A549 (cell line): ENCODE results near the gene COPE.

Source experiments
- CBX8 ChIP-seq: fragments of 200-600 bp; sonication (generic); IDR thresholded peaks from 2 replicates; pipeline ENCODE4 v1.6.1; 2016
- CEBPB ChIP-seq, 2 experiments: fragments of >200 bp in 1 of 2; sonication (Bioruptor Twin) in 1 of 2; formaldehyde crosslinking in 1 of 2; IDR thresholded peaks; 2 replicates each; pipeline ENCODE4 v1.6.1; 2012 to 2016
- EP300 ChIP-seq, 2 experiments: fragments of >200 bp; sonication (Bioruptor Twin); formaldehyde crosslinking; IDR thresholded peaks; 2 replicates in 1 of 2; 3 replicates in 1 of 2; pipeline ENCODE4 v1.6.1; 2016 to 2017
- ESRRA ChIP-seq: fragments of 150-350 bp; IDR thresholded peaks from 2 replicates; pipeline ENCODE4 v1.6.1; 2014; ENCODE audit warnings: mild to moderate bottlenecking, low read length, borderline replicate concordance
- FOSL2 ChIP-seq, 2 experiments: fragments of 450-650 bp in 1 of 2; fragments of >200 bp in 1 of 2; sonication (Bioruptor Twin) in 1 of 2; formaldehyde crosslinking; IDR thresholded peaks; 2 replicates each; pipeline versions ENCODE4 v1.5.0 to v1.6.1; 2016 to 2020; ENCODE audit warnings: mild to moderate bottlenecking in 1 of 2, moderate library complexity in 1 of 2
- HDAC2 ChIP-seq: fragments of 200-600 bp; sonication (generic); IDR thresholded peaks from 2 replicates; pipeline ENCODE4 v1.6.1; 2016
- JUNB ChIP-seq: fragments of >200 bp; sonication (Bioruptor Twin); formaldehyde crosslinking; IDR thresholded peaks from 2 replicates; pipeline ENCODE4 v1.6.1; 2016
- MAZ ChIP-seq: fragments of 150-350 bp; IDR thresholded peaks from 2 replicates; pipeline ENCODE4 v1.6.1; 2014; ENCODE audit warnings: antibody characterized with exemption, low read depth, low read length, borderline replicate concordance
- POLR2A ChIP-seq: IDR thresholded peaks from 2 replicates; pipeline ENCODE4 v1.6.1; 2012; ENCODE audit warnings: mild to moderate bottlenecking, low read length
- RFX5 ChIP-seq: fragments of 450-650 bp; IDR thresholded peaks from 2 replicates; pipeline ENCODE4 v1.7.1; 2014; ENCODE audit warnings: antibody characterized with exemption, mild to moderate bottlenecking, moderate library complexity
- TF ChIP-seq, protein P1 (sequence below): fragments of 200-600 bp; sonication (generic); IDR thresholded peaks from 2 replicates; pipeline ENCODE4 v1.6.1; 2016; ENCODE audit warnings: antibody characterized with exemption, mild to moderate bottlenecking, moderate library complexity
- TF ChIP-seq, protein P2 (sequence below): IDR thresholded peaks from 2 replicates; pipeline ENCODE4 v1.6.1; 2012
- TF ChIP-seq, protein P3 (sequence below): fragments of >200 bp; sonication (Bioruptor Twin); formaldehyde crosslinking; IDR thresholded peaks from 3 replicates; pipeline ENCODE4 v1.5.1; 2016
- TF ChIP-seq, protein P4 (sequence below): fragments of 450-650 bp; IDR thresholded peaks from 2 replicates; pipeline ENCODE4 v1.6.1; 2014; ENCODE audit warnings: antibody characterized with exemption

DNA sequence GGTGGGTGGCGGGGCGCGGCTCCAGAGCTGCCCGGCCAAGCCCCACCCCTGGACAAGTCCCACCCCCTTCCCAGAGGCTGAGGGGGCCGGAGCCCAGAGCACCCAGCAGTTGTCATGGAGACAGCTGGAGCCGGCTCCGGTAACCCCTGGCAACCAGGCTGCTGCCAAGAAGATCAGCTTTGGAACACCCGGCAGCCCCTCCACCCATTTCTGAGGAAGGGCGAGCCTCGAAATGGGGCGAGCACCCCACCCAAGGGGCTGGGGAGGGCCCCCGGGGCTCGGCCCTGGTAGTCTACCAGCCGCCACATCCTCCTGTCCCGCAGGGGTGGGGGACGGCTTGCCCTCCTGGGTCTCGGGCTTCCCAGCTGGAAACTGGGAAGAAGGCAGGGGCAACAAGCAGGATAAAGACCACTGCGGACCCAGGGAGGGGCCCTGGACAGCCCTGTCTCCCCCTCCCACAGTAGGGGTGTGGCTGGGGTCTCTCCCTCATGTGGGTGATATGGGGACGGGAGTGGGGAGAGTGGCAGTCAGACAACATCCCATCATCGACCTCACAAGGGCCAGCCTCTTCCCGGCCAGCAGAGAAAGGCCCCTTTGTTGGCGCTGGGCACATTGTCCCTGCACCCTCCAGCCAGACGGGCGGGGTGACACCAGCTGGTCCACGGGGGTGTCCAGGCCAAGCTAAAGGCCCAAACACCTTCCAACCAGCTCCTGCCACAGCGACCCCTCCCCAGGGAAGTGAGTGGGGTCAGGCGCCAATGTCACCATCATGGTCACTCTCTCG, 24.7 kb downstream of the COPE start:
- TF ChIP-seq CEBPB (IDR thresholded peaks at IDR 0.05): no peak
- TF ChIP-seq MAZ: no peak
- TF ChIP-seq JUNB: no peak
- TF ChIP-seq POLR2A: no peak
- TF ChIP-seq, protein P1, sequence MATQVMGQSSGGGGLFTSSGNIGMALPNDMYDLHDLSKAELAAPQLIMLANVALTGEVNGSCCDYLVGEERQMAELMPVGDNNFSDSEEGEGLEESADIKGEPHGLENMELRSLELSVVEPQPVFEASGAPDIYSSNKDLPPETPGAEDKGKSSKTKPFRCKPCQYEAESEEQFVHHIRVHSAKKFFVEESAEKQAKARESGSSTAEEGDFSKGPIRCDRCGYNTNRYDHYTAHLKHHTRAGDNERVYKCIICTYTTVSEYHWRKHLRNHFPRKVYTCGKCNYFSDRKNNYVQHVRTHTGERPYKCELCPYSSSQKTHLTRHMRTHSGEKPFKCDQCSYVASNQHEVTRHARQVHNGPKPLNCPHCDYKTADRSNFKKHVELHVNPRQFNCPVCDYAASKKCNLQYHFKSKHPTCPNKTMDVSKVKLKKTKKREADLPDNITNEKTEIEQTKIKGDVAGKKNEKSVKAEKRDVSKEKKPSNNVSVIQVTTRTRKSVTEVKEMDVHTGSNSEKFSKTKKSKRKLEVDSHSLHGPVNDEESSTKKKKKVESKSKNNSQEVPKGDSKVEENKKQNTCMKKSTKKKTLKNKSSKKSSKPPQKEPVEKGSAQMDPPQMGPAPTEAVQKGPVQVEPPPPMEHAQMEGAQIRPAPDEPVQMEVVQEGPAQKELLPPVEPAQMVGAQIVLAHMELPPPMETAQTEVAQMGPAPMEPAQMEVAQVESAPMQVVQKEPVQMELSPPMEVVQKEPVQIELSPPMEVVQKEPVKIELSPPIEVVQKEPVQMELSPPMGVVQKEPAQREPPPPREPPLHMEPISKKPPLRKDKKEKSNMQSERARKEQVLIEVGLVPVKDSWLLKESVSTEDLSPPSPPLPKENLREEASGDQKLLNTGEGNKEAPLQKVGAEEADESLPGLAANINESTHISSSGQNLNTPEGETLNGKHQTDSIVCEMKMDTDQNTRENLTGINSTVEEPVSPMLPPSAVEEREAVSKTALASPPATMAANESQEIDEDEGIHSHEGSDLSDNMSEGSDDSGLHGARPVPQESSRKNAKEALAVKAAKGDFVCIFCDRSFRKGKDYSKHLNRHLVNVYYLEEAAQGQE: no peak
- TF ChIP-seq, protein P2, sequence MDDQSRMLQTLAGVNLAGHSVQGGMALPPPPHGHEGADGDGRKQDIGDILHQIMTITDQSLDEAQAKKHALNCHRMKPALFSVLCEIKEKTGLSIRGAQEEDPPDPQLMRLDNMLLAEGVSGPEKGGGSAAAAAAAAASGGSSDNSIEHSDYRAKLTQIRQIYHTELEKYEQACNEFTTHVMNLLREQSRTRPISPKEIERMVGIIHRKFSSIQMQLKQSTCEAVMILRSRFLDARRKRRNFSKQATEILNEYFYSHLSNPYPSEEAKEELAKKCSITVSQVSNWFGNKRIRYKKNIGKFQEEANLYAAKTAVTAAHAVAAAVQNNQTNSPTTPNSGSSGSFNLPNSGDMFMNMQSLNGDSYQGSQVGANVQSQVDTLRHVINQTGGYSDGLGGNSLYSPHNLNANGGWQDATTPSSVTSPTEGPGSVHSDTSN: no peak
- TF ChIP-seq, protein P3, sequence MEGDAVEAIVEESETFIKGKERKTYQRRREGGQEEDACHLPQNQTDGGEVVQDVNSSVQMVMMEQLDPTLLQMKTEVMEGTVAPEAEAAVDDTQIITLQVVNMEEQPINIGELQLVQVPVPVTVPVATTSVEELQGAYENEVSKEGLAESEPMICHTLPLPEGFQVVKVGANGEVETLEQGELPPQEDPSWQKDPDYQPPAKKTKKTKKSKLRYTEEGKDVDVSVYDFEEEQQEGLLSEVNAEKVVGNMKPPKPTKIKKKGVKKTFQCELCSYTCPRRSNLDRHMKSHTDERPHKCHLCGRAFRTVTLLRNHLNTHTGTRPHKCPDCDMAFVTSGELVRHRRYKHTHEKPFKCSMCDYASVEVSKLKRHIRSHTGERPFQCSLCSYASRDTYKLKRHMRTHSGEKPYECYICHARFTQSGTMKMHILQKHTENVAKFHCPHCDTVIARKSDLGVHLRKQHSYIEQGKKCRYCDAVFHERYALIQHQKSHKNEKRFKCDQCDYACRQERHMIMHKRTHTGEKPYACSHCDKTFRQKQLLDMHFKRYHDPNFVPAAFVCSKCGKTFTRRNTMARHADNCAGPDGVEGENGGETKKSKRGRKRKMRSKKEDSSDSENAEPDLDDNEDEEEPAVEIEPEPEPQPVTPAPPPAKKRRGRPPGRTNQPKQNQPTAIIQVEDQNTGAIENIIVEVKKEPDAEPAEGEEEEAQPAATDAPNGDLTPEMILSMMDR: no peak
- TF ChIP-seq EP300 (IDR thresholded peaks at IDR 0.05): no peak
- no peak for TF ChIP-seq RFX5
- no peak for TF ChIP-seq FOSL2 (IDR thresholded peaks at IDR 0.05)
- no peak for TF ChIP-seq FOSL2 (CRISPR knock-in tag; IDR thresholded peaks at IDR 0.05)
- TF ChIP-seq HDAC2: no peak
- TF ChIP-seq, protein P4, sequence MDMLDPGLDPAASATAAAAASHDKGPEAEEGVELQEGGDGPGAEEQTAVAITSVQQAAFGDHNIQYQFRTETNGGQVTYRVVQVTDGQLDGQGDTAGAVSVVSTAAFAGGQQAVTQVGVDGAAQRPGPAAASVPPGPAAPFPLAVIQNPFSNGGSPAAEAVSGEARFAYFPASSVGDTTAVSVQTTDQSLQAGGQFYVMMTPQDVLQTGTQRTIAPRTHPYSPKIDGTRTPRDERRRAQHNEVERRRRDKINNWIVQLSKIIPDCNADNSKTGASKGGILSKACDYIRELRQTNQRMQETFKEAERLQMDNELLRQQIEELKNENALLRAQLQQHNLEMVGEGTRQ: no peak
- no peak for TF ChIP-seq ESRRA
- TF ChIP-seq CBX8: no peak
